K562 (cell line): ENCODE data around the gene DEPP1. TPM values are rescaled to one million over a fixed set of nuclear protein-coding genes. Genes with fewer than 3 reads are reported as not detected.

Source experiments
- ATAC-seq: fragments of 200-7000 bp; cut with Tn5 transposase; 3 replicates; pipeline ENCODE4 v1.9.1; 2020; ENCODE audit warnings: moderate library complexity
- BruUV-seq: library from RNA; stranded (reverse); fragments of 400-500 nt; replicated peaks from 2 replicates; lab custom pipeline; 2021; lab: Mats Ljungman, UMichigan
- CTCF ChIA-PET: fragments of 300-600 bp; formaldehyde crosslinking; extraction: SDS; loops from one replicate; lab custom pipeline; 2021; ENCODE audit warnings: low intra/inter-chr PET ratio; lab: Yijun Ruan, JAX
- POLR2A ChIA-PET: fragments of 300-600, 350-650 bp; sonication (Branson Sonifier 250); formaldehyde crosslinking; extraction: SDS; loops from one replicate; lab custom pipeline; 2021; ENCODE audit warnings: antibody characterized with exemption, inconsistent platforms; lab: Yijun Ruan, JAX
- DNase-seq, 4 experiments: peaks; one replicate each; pipeline versions ENCODE4 v3.0.0 to v3.0.0-alpha.2; 2011 to 2018; ENCODE audit warnings: low spot score in 3 of 4, mixed read lengths in 3 of 4; ENCODE audit errors: extremely low read depth in 1 of 4
- FAIRE-seq: peaks from 2 replicates; lab custom pipeline; 2011; peaks lifted over from hg19 to GRCh38; lab: Jason Lieb, UNC
- H2AFZ ChIP-seq: 2 replicates; pipeline ENCODE4 v1.6.0; 2011; ENCODE audit warnings: low read depth, low read length, control low read depth, inconsistent platforms
- H3K27ac ChIP-seq: fragments of 200-600 bp; 3 replicates; pipeline ENCODE4 v1.8.0; 2011; ENCODE audit warnings: low read depth, mild to moderate bottlenecking, control low read depth, inconsistent platforms, low read length, moderate library complexity, mixed read lengths; ENCODE audit errors: extremely low read depth
- H3K27me3 ChIP-seq, 2 experiments: fragments of 300-600 bp in 1 of 2; 2 replicates in 1 of 2; 3 replicates in 1 of 2; pipeline versions ENCODE4 v1.6.0 to v1.8.0; 2011; ENCODE audit warnings: inconsistent platforms in 2 of 2, low read length in 2 of 2, mild to moderate bottlenecking in 1 of 2, mixed read lengths in 1 of 2, moderate library complexity in 1 of 2; ENCODE audit not compliant: control insufficient read depth in 2 of 2, insufficient read depth in 2 of 2
- H3K36me3 ChIP-seq: fragments of 300-600 bp; 3 replicates; pipeline ENCODE4 v1.8.0; 2011; ENCODE audit warnings: mild to moderate bottlenecking, low read length, inconsistent platforms; ENCODE audit not compliant: control insufficient read depth, insufficient read depth
- H3K4me1 ChIP-seq, 2 experiments: fragments of 200-600 bp in 1 of 2; replicated peaks in 1 of 2; 2 replicates in 1 of 2; 3 replicates in 1 of 2; pipeline versions ENCODE4 v1.5.1 to v1.8.0; 2011; ENCODE audit warnings: inconsistent platforms in 2 of 2, low read length in 2 of 2, mild to moderate bottlenecking in 1 of 2, mixed read lengths in 1 of 2, moderate library complexity in 1 of 2; ENCODE audit not compliant: control insufficient read depth in 2 of 2, insufficient read depth in 2 of 2
- H3K4me2 ChIP-seq: 2 replicates; pipeline ENCODE4 v1.6.1; 2011; ENCODE audit warnings: low read length, control low read depth, inconsistent platforms, mixed read lengths; ENCODE audit not compliant: insufficient read depth
- H3K4me3 ChIP-seq: fragments of 200-600 bp; sonication (generic), shearing (Covaris generic); 2 replicates; pipeline ENCODE4 v1.5.1; 2016; ENCODE audit warnings: control low read depth, inconsistent platforms
- H3K79me2 ChIP-seq: fragments of 200-600 bp; 3 replicates; pipeline ENCODE4 v1.8.0; 2011; ENCODE audit warnings: low read length, inconsistent platforms; ENCODE audit not compliant: control insufficient read depth, insufficient read depth
- H3K9ac ChIP-seq, 2 experiments: 2 replicates each; pipeline versions ENCODE4 v1.6.0 to v1.6.1; 2011; ENCODE audit warnings: low read depth in 2 of 2, low read length in 2 of 2, control low read depth in 1 of 2, inconsistent platforms in 1 of 2, mild to moderate bottlenecking in 1 of 2, mixed read lengths in 1 of 2; ENCODE audit not compliant: insufficient read depth in 1 of 2
- H3K9me1 ChIP-seq: one replicate; pipeline ENCODE4 v1.6.0; 2011; ENCODE audit warnings: inconsistent platforms, mild to moderate bottlenecking, low read length, moderate library complexity; ENCODE audit not compliant: control insufficient read depth, insufficient read depth
- H3K9me3 ChIP-seq: replicated peaks from 2 replicates; pipeline ENCODE4 v1.5.1; 2011; ENCODE audit warnings: low read depth, low read length, inconsistent platforms; ENCODE audit not compliant: control insufficient read depth, insufficient read depth
- H4K20me1 ChIP-seq: replicated peaks from 2 replicates; pipeline ENCODE4 v1.6.1; 2011; ENCODE audit warnings: low read length, inconsistent platforms, mixed read lengths; ENCODE audit not compliant: control insufficient read depth, insufficient read depth
- RBBP5 ChIP-seq: fragments of 200-600 bp; sonication (generic); IDR thresholded peaks from 2 replicates; pipeline ENCODE4 v1.6.1; 2012; ENCODE audit warnings: borderline replicate concordance, mild to moderate bottlenecking, low read length, control low read depth, inconsistent platforms; ENCODE audit not compliant: insufficient read depth, poor library complexity, severe bottlenecking
- WGBS: fragments of 100-300 bp; shearing (Covaris generic); methylation state at CpG from one replicate; pipeline ENCODE4 v1.1.6; 2016; ENCODE audit warnings: low coverage, mixed read lengths; ENCODE audit not compliant: insufficient coverage; ENCODE audit errors: missing lambda C conversion rate; 5-methylcytosine and 5-hydroxymethylcytosine counted together
- in situ Hi-C: fragments of 300-500 bp; cut with MboI; formaldehyde crosslinking; loops from 4 replicates; pipeline ENCODE4 v1.15.0; 2018; ENCODE audit warnings: inconsistent platforms, mixed read lengths
- intact Hi-C: fragments of 100-400 bp; cut with micrococcal nuclease; formaldehyde crosslinking; loops from 2 replicates; pipeline ENCODE4 v1.14.2; 2022
- polyA plus RNA-seq, 8 experiments: library from polyadenylated mRNA; depleted of rRNA in 4 of 8; stranded (reverse) in 5 of 8; unstranded in 3 of 8; fragments of >200 nt; fragmentation: Nextera tagmentation in 2 of 8; fragmentation: Illumina TruSeq in 1 of 8; extraction: Ambion mirVana in 2 of 8; extraction: Trizol in 1 of 8; gene quantifications; 2 replicates each; pipeline versions ENCODE4 v1.2.1 to v1.2.3, GENCODE V29; 2011 to 2014; ENCODE audit warnings: inconsistent platforms in 1 of 8, missing spikeins in 1 of 8
- total RNA-seq, 7 experiments: library from RNA; depleted of rRNA in 6 of 7; stranded (reverse); fragments of >200 nt in 6 of 7; fragmentation: Illumina TruSeq in 2 of 7; extraction: Trizol in 2 of 7; gene quantifications; 2 replicates each; pipeline versions ENCODE4 v1.2.1 to v1.2.3, GENCODE V29; 2011 to 2021; ENCODE audit warnings: low replicate concordance in 1 of 7
- TF ChIP-seq, protein P1 (sequence below): fragments of 250-450 bp; sonication (Bioruptor Pico); IDR thresholded peaks from 2 replicates; pipeline ENCODE4 v1.8.0; 2022; ENCODE audit warnings: inconsistent platforms
- TF ChIP-seq, protein P2 (sequence below): fragments of 450-650 bp; IDR thresholded peaks from 2 replicates; pipeline ENCODE4 v1.7.0; 2016; ENCODE audit warnings: borderline replicate concordance

Gene DEPP1
- total and polyA plus RNA-seq, 9 of the 15 experiments (the other 6 are each of a cell fraction or from before 2014, with no cell fraction given): 0.04 to 0.54 (median 0.20) TPM; not detected in 1

DNA sequence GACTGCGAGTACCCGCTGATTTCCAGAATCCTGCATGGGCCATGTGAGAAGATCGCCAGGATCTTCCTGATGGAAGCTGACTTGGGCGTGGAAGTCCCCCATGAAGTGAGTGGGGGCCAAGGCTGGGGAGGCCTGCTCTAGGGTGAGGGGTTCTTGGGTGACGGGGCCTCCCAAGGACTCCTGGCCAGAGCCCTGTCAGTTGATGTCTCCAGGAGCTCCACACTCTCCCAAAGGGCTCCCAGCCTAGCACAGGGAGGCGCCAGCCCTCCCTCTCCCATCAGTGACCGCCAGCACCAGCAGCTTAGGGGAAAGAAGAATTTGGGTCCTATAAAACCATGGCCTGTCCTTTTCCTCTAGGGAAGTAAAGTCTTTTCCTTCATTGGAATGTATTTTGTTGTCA lies 12.4 kb upstream of the DEPP1 start:
- DNase-seq (no peak), FAIRE-seq (no peak), ATAC-seq (no peak)
- Histone ChIP-seq H3K27me3 (peaks cover 31 to 67% of the 10 kb centered on the region in 2 experiments), H4K20me1 (0 out of 2 replicates have a peak, but pooled peaks cover 3% of the 10 kb centered on the region), H3K79me2 (no peaks in the 10 kb centered on the region), H3K9me1 (no peaks in the 10 kb centered on the region), H2AFZ (no peak overlapping the region), H3K36me3 (no peaks in the 10 kb centered on the region), H3K4me1 (peaks cover 0 to 15% of the 10 kb centered on the region in 2 experiments; a peak in 4 of 5 replicates), H3K4me3 (no peak overlapping the region), H3K9me3 (no peaks in the 10 kb centered on the region), H3K4me2 (no peak overlapping the region), H3K27ac (no peak overlapping the region), H3K9ac (no peak overlapping the region)
- intact Hi-C loops: loop anchor here (1.0 kb wide), 1 partner anchor 59 kb away; no protein-coding TSS in a partner anchor
- no TSS peak for BruUV-seq
- ChIA-PET CTCF (interaction anchor here (1.2 to 2.5 kb wide), 2 partner anchors 56 to 59 kb away, joined by 5 to 25 read pairs; no protein-coding TSS in a partner anchor), POLR2A (interaction anchor here (1.4 kb wide), 1 partner anchor 13 kb away, joined by 8 read pairs; the partner anchor contains the start of gene DEPP1)
- no peak for TF ChIP-seq RBBP5
- TF ChIP-seq, protein P1, sequence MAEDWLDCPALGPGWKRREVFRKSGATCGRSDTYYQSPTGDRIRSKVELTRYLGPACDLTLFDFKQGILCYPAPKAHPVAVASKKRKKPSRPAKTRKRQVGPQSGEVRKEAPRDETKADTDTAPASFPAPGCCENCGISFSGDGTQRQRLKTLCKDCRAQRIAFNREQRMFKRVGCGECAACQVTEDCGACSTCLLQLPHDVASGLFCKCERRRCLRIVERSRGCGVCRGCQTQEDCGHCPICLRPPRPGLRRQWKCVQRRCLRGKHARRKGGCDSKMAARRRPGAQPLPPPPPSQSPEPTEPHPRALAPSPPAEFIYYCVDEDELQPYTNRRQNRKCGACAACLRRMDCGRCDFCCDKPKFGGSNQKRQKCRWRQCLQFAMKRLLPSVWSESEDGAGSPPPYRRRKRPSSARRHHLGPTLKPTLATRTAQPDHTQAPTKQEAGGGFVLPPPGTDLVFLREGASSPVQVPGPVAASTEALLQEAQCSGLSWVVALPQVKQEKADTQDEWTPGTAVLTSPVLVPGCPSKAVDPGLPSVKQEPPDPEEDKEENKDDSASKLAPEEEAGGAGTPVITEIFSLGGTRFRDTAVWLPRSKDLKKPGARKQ: no peak
- TF ChIP-seq, protein P2, sequence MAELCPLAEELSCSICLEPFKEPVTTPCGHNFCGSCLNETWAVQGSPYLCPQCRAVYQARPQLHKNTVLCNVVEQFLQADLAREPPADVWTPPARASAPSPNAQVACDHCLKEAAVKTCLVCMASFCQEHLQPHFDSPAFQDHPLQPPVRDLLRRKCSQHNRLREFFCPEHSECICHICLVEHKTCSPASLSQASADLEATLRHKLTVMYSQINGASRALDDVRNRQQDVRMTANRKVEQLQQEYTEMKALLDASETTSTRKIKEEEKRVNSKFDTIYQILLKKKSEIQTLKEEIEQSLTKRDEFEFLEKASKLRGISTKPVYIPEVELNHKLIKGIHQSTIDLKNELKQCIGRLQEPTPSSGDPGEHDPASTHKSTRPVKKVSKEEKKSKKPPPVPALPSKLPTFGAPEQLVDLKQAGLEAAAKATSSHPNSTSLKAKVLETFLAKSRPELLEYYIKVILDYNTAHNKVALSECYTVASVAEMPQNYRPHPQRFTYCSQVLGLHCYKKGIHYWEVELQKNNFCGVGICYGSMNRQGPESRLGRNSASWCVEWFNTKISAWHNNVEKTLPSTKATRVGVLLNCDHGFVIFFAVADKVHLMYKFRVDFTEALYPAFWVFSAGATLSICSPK: no peak
- WGBS: 29% methylated on average over 7 of the region's 7 CpGs
- in situ Hi-C loops: no loop called here
